ENCODE data around the gene ACVR1. TPM values are rescaled to one million over a fixed set of nuclear protein-coding genes. Genes with fewer than 3 reads are reported as not detected.

The ACVR1 gene
- total and polyA plus RNA-seq, 4 donors, result 7.5 to 38.3 (median 23.4) TPM

DNA sequence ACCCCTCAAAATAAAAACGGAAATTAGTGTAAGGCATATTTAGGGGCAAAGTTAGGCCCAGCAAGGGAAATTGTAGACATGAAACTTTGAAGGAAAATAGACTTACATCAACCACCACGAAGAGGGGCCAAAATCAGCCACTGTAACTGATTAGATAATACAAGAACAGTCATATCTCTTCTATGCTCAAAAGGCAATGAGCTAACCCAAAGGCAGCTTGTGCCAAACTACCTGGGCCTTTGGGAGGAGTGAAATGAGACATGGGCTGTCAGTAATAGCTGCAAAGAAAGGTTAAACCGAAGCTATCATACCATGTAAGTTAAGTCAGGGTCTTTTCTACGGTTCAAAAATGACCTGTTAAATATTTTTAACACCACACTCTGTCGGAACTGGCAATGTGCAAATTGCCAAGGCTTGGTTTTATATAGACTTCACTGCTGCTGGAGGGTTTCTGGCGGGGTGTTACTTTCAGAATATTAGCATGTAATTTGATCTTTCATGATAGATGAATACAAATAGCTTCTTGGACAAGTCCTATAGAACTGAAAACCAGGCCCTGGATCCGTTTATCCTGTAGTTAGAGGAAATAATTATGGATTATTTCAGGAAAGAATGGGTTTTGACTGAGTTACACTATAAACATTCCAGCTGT, 69.6 kb downstream of the ACVR1 start:
- TF ChIP-seq, protein P1, sequence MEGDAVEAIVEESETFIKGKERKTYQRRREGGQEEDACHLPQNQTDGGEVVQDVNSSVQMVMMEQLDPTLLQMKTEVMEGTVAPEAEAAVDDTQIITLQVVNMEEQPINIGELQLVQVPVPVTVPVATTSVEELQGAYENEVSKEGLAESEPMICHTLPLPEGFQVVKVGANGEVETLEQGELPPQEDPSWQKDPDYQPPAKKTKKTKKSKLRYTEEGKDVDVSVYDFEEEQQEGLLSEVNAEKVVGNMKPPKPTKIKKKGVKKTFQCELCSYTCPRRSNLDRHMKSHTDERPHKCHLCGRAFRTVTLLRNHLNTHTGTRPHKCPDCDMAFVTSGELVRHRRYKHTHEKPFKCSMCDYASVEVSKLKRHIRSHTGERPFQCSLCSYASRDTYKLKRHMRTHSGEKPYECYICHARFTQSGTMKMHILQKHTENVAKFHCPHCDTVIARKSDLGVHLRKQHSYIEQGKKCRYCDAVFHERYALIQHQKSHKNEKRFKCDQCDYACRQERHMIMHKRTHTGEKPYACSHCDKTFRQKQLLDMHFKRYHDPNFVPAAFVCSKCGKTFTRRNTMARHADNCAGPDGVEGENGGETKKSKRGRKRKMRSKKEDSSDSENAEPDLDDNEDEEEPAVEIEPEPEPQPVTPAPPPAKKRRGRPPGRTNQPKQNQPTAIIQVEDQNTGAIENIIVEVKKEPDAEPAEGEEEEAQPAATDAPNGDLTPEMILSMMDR (IDR thresholded peaks at IDR 0.05; ENCODE audit: control extremely low read depth, extremely low read depth), result no peak
- WGBS, 2 donors, result 84 to 86% methylated on average over 7 of the region's 7 CpGs
- Histone ChIP-seq H3K9me3 (ENCODE audit: control insufficient read depth in 4 of 4, insufficient read depth in 3 of 4, low read length in 3 of 4) (no peaks in the 10 kb centered on the region), H3K4me1 (ENCODE audit: control insufficient read depth in 5 of 5, insufficient read depth in 5 of 5, low read length in 5 of 5) (peaks cover 0 to 26% (median 3%) of the 10 kb centered on the region in 5 donors), H3K9ac (ENCODE audit: insufficient read depth in 1 of 2, low read length in 2 of 2) (no peak overlapping the region), H3K4me3 (no peak overlapping the region), H3K36me3 (ENCODE audit: control insufficient read depth in 4 of 4, insufficient read depth in 4 of 4, low read length in 4 of 4) (no peaks in the 10 kb centered on the region), H3K27ac (ENCODE audit: low read depth in 1 of 2, low read length in 1 of 2) (no peak overlapping the region), H3K27me3 (ENCODE audit: control insufficient read depth in 3 of 3, insufficient read depth in 3 of 3, low read length in 2 of 3) (no peaks in the 10 kb centered on the region)
- DNase-seq (no peak), ATAC-seq (ENCODE audit: insufficient read depth, low FRiP score) (no peak)

- Histone ChIP-seq H3K36me3 (ENCODE audit: control insufficient read depth in 4 of 4, insufficient read depth in 4 of 4, low read length in 4 of 4) (no peaks in the 10 kb centered on the region), H3K9me3 (ENCODE audit: control insufficient read depth in 4 of 4, insufficient read depth in 3 of 4, low read length in 3 of 4) (no peaks in the 10 kb centered on the region), H3K9ac (ENCODE audit: insufficient read depth in 1 of 2, low read length in 2 of 2) (no peak overlapping the region), H3K4me3 (no peak overlapping the region), H3K4me1 (ENCODE audit: control insufficient read depth in 5 of 5, insufficient read depth in 5 of 5, low read length in 5 of 5) (peaks cover 0 to 26% (median 3%) of the 10 kb centered on the region in 5 donors), H3K27me3 (ENCODE audit: control insufficient read depth in 3 of 3, insufficient read depth in 3 of 3, low read length in 2 of 3) (no peaks in the 10 kb centered on the region), H3K27ac (ENCODE audit: low read depth in 1 of 2, low read length in 1 of 2) (no peak overlapping the region)
- 93 to 96% methylated on average over 3 of the region's 3 CpGs for WGBS, 2 donors
- DNase-seq (no peak), ATAC-seq (ENCODE audit: insufficient read depth, low FRiP score) (no peak)
- TF ChIP-seq, protein P1 (IDR thresholded peaks at IDR 0.05; ENCODE audit: control extremely low read depth, extremely low read depth), result no peak
Measured at GRCh38 chr2:157805519-157805918, 70.6 kb downstream of the ACVR1 start.

GRCh38 chr2:157804355-157804754, 71.8 kb downstream of the ACVR1 start:
- H3K9ac ChIP-seq (ENCODE audit: insufficient read depth in 1 of 2, low read length in 2 of 2), result no peak overlapping the region

More at GRCh38 chr2:157804355-157804754, 71.8 kb downstream of the ACVR1 start:
- Histone ChIP-seq H3K4me3 (no peak overlapping the region), H3K36me3 (ENCODE audit: control insufficient read depth in 4 of 4, insufficient read depth in 4 of 4, low read length in 4 of 4) (no peaks in the 10 kb centered on the region), H3K27me3 (ENCODE audit: control insufficient read depth in 3 of 3, insufficient read depth in 3 of 3, low read length in 2 of 3) (no peaks in the 10 kb centered on the region), H3K9me3 (ENCODE audit: control insufficient read depth in 4 of 4, insufficient read depth in 3 of 4, low read length in 3 of 4) (no peaks in the 10 kb centered on the region), H3K4me1 (ENCODE audit: control insufficient read depth in 5 of 5, insufficient read depth in 5 of 5, low read length in 5 of 5) (peaks cover 0 to 22% (median 3%) of the 10 kb centered on the region in 5 donors), H3K27ac (ENCODE audit: low read depth in 1 of 2, low read length in 1 of 2) (no peak overlapping the region)
- no peak for ATAC-seq (ENCODE audit: insufficient read depth, low FRiP score)
- TF ChIP-seq, protein P1 (IDR thresholded peaks at IDR 0.05; ENCODE audit: control extremely low read depth, extremely low read depth), result no peak
- no peak for DNase-seq
- 98 to 99% methylated on average over 5 of the region's 5 CpGs for WGBS, 2 donors

Measured in lung (tissue), 12 donors.